ENCODE measurements around the gene OR4E1.
"Not testable (repeated sequence)": the region's sequence is repeated elsewhere in the genome, so short reads cannot be mapped to it uniquely, and the experiment has no call there.

The OR4E1 gene

DNA sequence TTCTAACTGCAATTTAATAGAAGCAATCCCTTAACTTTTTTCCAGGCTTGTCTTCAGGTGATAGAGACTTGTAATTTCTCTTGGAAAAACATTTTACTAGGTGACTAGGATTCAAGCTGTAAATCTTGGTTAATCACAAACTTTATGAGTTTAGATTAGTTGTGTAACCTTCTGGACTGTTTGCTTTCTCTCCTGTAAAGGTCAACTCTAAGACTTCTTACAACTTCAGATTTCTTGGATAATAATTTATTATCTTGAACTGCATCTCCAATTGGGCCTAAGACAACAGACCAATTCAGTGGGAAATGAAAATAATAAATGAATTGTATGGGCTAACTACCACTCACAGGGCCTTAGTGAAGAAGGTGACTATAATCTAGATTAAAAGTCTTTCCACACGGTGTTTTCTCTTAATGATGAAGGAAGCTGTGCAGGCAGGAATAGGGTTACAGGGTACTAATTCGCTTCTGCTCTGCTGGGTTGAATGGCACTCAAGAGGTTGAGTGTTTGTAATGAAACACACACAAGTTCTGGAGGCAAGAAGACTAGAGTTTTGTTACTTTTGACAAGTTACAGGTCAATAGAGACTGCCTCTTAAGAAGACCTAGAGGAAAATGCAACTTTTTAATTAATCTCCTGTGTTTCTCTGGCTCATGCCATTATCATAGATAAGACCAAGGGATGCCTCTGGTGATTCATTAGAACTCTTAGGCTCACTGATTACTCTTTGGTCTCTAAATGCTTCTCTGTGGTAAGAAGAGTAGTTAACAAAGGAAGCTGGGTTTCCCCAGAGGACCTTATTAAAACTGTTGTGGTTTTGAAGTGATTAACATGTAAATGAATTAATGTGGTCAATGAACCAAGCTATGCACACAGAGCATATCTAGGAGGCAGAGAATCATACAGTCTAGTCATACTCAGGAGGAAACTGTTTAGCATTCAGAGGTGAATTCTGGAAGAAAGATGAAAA, 30.0 kb upstream of the OR4E1 start:
- TF ChIP-seq, protein P1, sequence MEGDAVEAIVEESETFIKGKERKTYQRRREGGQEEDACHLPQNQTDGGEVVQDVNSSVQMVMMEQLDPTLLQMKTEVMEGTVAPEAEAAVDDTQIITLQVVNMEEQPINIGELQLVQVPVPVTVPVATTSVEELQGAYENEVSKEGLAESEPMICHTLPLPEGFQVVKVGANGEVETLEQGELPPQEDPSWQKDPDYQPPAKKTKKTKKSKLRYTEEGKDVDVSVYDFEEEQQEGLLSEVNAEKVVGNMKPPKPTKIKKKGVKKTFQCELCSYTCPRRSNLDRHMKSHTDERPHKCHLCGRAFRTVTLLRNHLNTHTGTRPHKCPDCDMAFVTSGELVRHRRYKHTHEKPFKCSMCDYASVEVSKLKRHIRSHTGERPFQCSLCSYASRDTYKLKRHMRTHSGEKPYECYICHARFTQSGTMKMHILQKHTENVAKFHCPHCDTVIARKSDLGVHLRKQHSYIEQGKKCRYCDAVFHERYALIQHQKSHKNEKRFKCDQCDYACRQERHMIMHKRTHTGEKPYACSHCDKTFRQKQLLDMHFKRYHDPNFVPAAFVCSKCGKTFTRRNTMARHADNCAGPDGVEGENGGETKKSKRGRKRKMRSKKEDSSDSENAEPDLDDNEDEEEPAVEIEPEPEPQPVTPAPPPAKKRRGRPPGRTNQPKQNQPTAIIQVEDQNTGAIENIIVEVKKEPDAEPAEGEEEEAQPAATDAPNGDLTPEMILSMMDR (IDR thresholded peaks at IDR 0.05), result no peak
- no peak overlapping the region for H3K27ac ChIP-seq
- no peak for DNase-seq (ENCODE audit: low spot score)
- no peak overlapping the region for H3K4me3 ChIP-seq

DNA sequence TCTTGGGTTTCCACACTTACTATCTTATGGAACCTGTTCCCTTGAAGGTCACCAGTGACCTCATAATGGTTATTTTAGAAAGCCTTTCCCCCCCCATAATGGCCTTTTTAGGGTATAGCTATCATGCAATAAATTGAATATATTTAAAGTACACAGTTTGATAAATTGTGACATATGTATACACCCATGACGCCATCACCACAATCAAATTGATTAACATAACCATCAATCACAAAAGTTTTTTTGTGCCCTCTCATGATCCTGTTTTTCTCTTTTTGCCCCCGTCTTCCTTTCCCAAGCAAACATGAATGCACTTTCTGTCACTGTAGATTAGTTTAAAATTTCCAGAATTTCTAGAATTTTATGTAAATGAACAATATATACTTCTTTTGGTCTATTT, 28.7 kb upstream of the OR4E1 start:
- Histone ChIP-seq H3K4me3 (no peak overlapping the region), H3K27ac (no peak overlapping the region)
- TF ChIP-seq, protein P1 (IDR thresholded peaks at IDR 0.05), result no peak
- DNase-seq (ENCODE audit: low spot score), result no peak

DNA sequence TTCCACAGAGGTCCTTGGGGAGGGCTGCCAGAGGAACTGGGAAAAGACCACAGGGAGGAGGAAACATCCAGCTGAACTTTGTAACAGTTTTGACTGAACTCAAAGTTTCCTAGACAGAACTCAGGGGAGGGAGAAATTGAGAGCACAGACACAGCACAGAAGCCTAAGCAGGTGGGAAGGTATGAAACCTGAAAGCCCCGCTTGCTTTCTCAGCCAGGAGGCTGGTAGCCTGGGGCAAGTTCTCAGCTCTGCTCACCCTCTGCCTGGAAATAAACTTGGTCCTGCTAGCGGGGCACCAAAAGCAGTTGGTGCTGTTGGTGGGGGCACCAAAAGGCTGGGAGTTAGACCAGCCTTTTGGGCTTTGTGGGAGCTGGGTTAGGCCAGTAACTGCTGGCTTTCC, 25.9 kb upstream of the OR4E1 start:
- TF ChIP-seq, protein P1 (IDR thresholded peaks at IDR 0.05), result no peak
- DNase-seq (ENCODE audit: low spot score), result no peak
- Histone ChIP-seq H3K27ac (no peak overlapping the region), H3K4me3 (no peak overlapping the region)

DNA sequence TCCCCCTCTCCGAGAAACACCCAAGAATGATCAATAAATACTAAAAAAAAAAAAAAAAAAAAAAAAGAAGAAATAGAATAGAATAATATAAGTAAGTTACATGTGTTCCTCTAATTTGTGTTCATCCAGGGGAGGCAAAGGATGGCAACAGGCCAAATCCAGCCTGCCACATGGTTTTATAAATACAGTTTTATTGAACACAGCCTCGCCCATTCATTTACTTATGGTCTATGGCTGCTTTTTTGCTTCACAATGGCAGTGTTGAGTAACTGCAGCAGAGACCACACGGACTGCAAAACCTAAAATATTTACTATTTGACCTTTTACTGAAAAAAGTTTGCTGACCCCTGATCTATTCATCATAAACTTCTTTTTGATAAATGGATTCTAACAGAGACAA, 24.9 kb upstream of the OR4E1 start:
- not testable (repeated sequence) for DNase-seq (ENCODE audit: low spot score); H3K4me3 ChIP-seq; H3K27ac ChIP-seq

DNA sequence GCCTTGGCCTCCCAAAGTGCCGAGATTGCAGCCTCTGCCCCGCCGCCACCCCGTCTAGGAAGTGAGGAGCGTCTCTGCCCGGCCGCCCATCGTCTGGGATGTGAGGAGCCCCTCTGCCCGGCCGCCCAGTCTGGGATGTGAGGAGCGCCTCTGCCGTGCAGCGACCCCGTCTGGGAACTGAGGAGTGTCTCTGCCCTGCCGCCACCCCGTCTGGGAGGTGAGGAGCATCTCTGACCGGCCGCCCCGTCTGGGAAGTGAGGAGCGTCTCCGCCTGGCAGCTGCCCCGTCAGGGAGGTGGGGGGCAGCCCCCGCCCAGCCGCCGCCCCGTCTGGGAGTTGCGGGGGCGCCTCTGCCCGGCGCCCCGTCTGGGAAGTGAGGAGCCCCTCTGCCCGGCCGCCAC, 24.0 kb upstream of the OR4E1 start:
- H3K27ac ChIP-seq; DNase-seq (ENCODE audit: low spot score); H3K4me3 ChIP-seq: not testable (repeated sequence)

DNA sequence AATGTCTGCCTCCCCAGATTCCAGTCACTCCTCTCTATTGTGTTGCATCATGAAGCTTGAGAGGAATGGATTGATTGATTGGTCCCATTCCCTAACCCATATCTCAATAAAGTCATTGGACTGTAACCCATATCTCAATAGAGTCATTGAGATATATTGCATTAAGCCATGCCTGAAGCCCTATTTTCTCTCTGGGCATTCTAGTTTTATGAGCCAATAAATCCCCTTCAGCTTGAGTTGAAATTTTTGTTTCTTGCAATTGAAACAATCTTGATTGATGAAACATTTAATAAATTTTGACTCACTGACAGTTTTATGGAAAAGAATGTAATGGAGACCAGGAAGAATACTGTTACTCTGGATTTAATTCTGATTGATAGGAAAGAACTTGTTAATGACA, 20.8 kb upstream of the OR4E1 start:
- DNase-seq (ENCODE audit: low spot score), result no peak
- Histone ChIP-seq H3K27ac (no peak overlapping the region), H3K4me3 (no peak overlapping the region)
- TF ChIP-seq, protein P1 (IDR thresholded peaks at IDR 0.05), result no peak

DNA sequence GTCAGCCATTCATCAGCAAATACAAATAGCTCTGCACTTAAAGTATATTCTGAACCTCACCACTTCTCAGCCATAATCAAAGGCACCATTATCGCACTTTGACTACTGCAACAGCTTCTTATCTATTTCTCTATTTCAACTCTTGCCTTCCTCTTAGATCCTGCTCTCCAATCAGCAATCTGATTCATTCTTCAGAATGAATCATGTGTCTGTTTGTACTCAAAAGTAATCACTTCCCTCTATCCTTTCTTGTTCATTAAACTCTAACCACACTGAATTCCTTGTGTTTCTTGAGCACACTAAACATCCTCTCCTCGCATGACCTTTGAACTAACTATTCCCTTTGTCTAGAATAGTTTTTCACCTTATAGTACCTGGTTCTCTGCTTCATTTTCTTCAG, 12.8 kb upstream of the OR4E1 start:
- Histone ChIP-seq H3K27ac (no peak overlapping the region), H3K4me3 (no peak overlapping the region)
- TF ChIP-seq, protein P1 (IDR thresholded peaks at IDR 0.05), result no peak
- DNase-seq (ENCODE audit: low spot score), result no peak

DNA sequence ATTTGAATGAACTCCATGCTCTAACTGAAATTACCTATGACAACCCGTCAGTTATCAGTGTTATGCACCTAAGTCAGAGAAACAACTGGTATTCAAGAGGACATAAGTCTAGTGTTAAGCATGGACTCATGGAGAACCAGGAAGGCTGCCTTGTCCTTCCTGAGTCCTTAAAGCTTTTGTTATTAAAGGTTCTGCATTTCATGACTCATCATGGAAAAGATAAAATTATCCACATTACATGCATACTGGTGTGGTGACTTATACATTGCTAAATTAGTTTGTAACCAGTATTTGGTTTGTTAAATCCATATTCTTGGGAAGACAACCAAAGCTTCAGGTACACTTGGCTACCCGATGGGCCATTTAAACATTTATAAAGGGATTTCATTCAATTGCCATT, 6.5 kb upstream of the OR4E1 start:
- TF ChIP-seq, protein P1 (IDR thresholded peaks at IDR 0.05), result no peak
- no peak overlapping the region for H3K4me3 ChIP-seq
- H3K27ac ChIP-seq, result no peak overlapping the region
- DNase-seq (ENCODE audit: low spot score), result no peak
